Fibroblast of lung (primary cell): Measurements from ENCODE around the gene TNKS1BP1. TPM values are rescaled to one million over a fixed set of nuclear protein-coding genes. Genes with fewer than 3 reads are reported as not detected.

ENCODE experiments used
- DNase-seq, 2 donors: peaks; one replicate each; pipeline versions ENCODE4 v3.0.0 to v3.0.0-alpha.2; 2010; ENCODE audit warnings: low read depth in 2 of 2
- H2AFZ ChIP-seq: 2 replicates; pipeline ENCODE4 v1.5.1; 2012; ENCODE audit warnings: low read length, control low read depth, inconsistent platforms
- H3K27ac ChIP-seq: 2 replicates; pipeline ENCODE4 v1.5.1; 2011; ENCODE audit warnings: low read length, control low read depth; ENCODE audit not compliant: insufficient read depth
- H3K27me3 ChIP-seq: 2 replicates; pipeline ENCODE4 v1.5.1; 2011; ENCODE audit warnings: mild to moderate bottlenecking, low read length; ENCODE audit not compliant: control insufficient read depth, insufficient read depth
- H3K36me3 ChIP-seq: 2 replicates; pipeline ENCODE4 v1.5.1; 2011; ENCODE audit warnings: low read length; ENCODE audit not compliant: control insufficient read depth, insufficient read depth
- H3K4me1 ChIP-seq: 2 replicates; pipeline ENCODE4 v1.5.1; 2011; ENCODE audit warnings: low read length; ENCODE audit not compliant: control insufficient read depth, insufficient read depth; ENCODE audit errors: extremely low read depth
- H3K4me2 ChIP-seq: 2 replicates; pipeline ENCODE4 v1.5.1; 2011; ENCODE audit warnings: low read length, control low read depth; ENCODE audit not compliant: insufficient read depth; ENCODE audit errors: extremely low read depth
- H3K4me3 ChIP-seq, 4 experiments: fragments of 200-600 bp in 1 of 4; sonication (generic) in 1 of 4; replicated peaks in 1 of 4; 2 replicates each; pipeline ENCODE4 v1.5.1; 2011 to 2016; ENCODE audit warnings: low read length in 4 of 4, low read depth in 3 of 4, mild to moderate bottlenecking in 3 of 4, control low read depth in 2 of 4, inconsistent platforms in 1 of 4, mixed read lengths in 1 of 4; ENCODE audit not compliant: insufficient read depth in 1 of 4; ENCODE audit errors: control extremely low read depth in 1 of 4
- H3K79me2 ChIP-seq: 2 replicates; pipeline ENCODE4 v1.5.1; 2012; ENCODE audit warnings: mild to moderate bottlenecking, low read length, inconsistent platforms; ENCODE audit not compliant: control insufficient read depth, insufficient read depth
- H3K9ac ChIP-seq: 2 replicates; pipeline ENCODE4 v1.5.1; 2011; ENCODE audit warnings: mild to moderate bottlenecking, low read length, control low read depth; ENCODE audit not compliant: insufficient read depth
- H3K9me3 ChIP-seq: 2 replicates; pipeline ENCODE4 v1.5.1; 2012; ENCODE audit warnings: low read depth, low read length; ENCODE audit not compliant: control insufficient read depth, insufficient read depth
- H4K20me1 ChIP-seq: 2 replicates; pipeline ENCODE4 v1.5.1; 2011; ENCODE audit warnings: low read length; ENCODE audit not compliant: control insufficient read depth, insufficient read depth; ENCODE audit errors: extremely low read depth
- CTCF ChIP-seq, 2 donors: IDR thresholded peaks in 1 of 2; conservative IDR thresholded peaks in 1 of 2; 1 replicate in 1 of 2; 2 replicates in 1 of 2; pipeline ENCODE4 v1.5.1; 2011 to 2012; ENCODE audit warnings: low read length in 2 of 2, control low read depth in 1 of 2, inconsistent platforms in 1 of 2, low read depth in 1 of 2, mild to moderate bottlenecking in 1 of 2
- EZH2 ChIP-seq: IDR thresholded peaks from 2 replicates; pipeline ENCODE4 v1.5.1; 2012; ENCODE audit warnings: low read length, control low read depth, mild to moderate bottlenecking; ENCODE audit errors: missing control alignments
- polyA plus RNA-seq, 2 donors: library from polyadenylated mRNA; depleted of rRNA in 1 of 2; stranded (reverse) in 1 of 2; unstranded in 1 of 2; fragments of >200 nt; gene quantifications; 2 replicates each; pipeline ENCODE4 v1.2.1, GENCODE V29; 2011 to 2012; ENCODE audit warnings: missing spikeins in 1 of 2
- total RNA-seq: library from RNA; depleted of rRNA; stranded (reverse); fragments of >200 nt; gene quantifications from 2 replicates; pipeline ENCODE4 v1.2.1, GENCODE V29; 2014

Gene TNKS1BP1
- total and polyA plus RNA-seq, 2 donors (not counting 1 experiment from before 2014, with no cell fraction given), result 70.2 to 111 TPM

DNA sequence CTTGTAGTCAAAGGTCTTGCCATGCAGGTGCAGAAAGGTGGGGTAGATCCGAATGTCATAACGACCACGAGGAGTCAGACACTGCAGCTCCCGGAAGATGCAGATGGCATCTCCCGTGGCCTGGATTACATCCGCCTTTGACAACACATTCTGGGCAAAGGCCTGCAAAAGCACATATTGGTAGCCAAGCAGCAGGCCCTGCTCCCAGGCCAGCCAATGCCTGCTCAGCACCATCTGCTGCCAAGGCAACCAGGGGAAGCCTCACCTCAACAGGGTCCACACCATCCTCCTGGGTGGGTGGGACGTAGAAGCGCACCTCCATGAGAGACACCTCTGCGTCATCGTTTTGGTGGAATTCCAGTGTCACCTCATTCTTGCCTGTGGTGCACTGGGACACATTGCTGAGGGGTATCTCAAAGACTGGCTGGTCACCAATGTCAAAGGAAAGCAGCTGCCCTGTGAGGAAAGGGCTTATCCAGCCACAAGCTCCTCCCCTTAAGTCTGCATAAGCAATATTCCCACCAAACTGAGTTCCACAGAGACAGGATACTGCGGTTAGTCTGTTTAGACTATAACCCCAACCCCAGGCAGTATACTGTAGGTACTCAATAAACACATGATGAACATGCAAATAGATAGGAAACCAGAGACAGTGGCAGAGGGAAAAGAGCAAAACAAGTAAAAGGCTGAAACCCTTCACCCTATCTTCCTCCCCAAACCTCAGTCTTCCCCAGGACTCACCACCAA, 8.1 kb upstream of the TNKS1BP1 start:
- peaks cover 7% of the 10 kb centered on the region for H3K4me1 ChIP-seq
- no peak for TF ChIP-seq CTCF (conservative IDR thresholded peaks at IDR 0.05 in 1 of 2, IDR thresholded peaks at IDR 0.05 in 1 of 2; ENCODE audit: low read depth in 1 of 2, low read length in 2 of 2)
- no peak for TF ChIP-seq EZH2
- H3K9ac ChIP-seq, result no peak overlapping the region
- H3K9me3 ChIP-seq, result no peaks in the 10 kb centered on the region
- H3K27ac ChIP-seq, result no peak overlapping the region
- H4K20me1 ChIP-seq, result no peaks in the 10 kb centered on the region
- no peak overlapping the region for H2AFZ ChIP-seq
- H3K4me3 ChIP-seq, result no peak overlapping the region
- no peak for DNase-seq
- H3K36me3 ChIP-seq, result peaks cover 18% of the 10 kb centered on the region
- H3K79me2 ChIP-seq, result peaks cover 31% of the 10 kb centered on the region
- no peaks in the 10 kb centered on the region for H3K27me3 ChIP-seq
- H3K4me2 ChIP-seq, result no peak overlapping the region

GRCh38 chr11:57331720-57332119, 7.0 kb upstream of the TNKS1BP1 start:
- Histone ChIP-seq H3K27me3 (no peaks in the 10 kb centered on the region), H3K27ac (no peak overlapping the region), H3K4me3 (no peak overlapping the region), H3K79me2 (peaks cover 31% of the 10 kb centered on the region), H3K9ac (no peak overlapping the region), H3K36me3 (peaks cover 20% of the 10 kb centered on the region), H3K4me2 (no peak overlapping the region), H3K9me3 (no peaks in the 10 kb centered on the region), H4K20me1 (no peaks in the 10 kb centered on the region), H3K4me1 (peaks cover 7% of the 10 kb centered on the region), H2AFZ (no peak overlapping the region)
- TF ChIP-seq EZH2, result no peak
- TF ChIP-seq CTCF (conservative IDR thresholded peaks at IDR 0.05 in 1 of 2, IDR thresholded peaks at IDR 0.05 in 1 of 2; ENCODE audit: low read depth in 1 of 2, low read length in 2 of 2), result no peak
- DNase-seq, result no peak

- Histone ChIP-seq H3K79me2 (peaks cover 23% of the 10 kb centered on the region), H3K36me3 (peaks cover 20% of the 10 kb centered on the region)
- TF ChIP-seq EZH2 (no peak), CTCF (conservative IDR thresholded peaks at IDR 0.05 in 1 of 2, IDR thresholded peaks at IDR 0.05 in 1 of 2; ENCODE audit: low read depth in 1 of 2, low read length in 2 of 2) (no peak)
Measured at GRCh38 chr11:57330029-57330428, 5.3 kb upstream of the TNKS1BP1 start.

More at GRCh38 chr11:57330029-57330428, 5.3 kb upstream of the TNKS1BP1 start:
- H3K27me3 ChIP-seq, result no peaks in the 10 kb centered on the region
- DNase-seq, result no peak
- H3K4me3 ChIP-seq, result no peak overlapping the region
- H3K9ac ChIP-seq, result no peak overlapping the region
- no peaks in the 10 kb centered on the region for H4K20me1 ChIP-seq
- no peak overlapping the region for H3K4me2 ChIP-seq
- no peak overlapping the region for H2AFZ ChIP-seq
- H3K9me3 ChIP-seq, result no peaks in the 10 kb centered on the region
- no peak overlapping the region for H3K27ac ChIP-seq
- peaks cover 13% of the 10 kb centered on the region for H3K4me1 ChIP-seq
